Stimulated activated CD4-positive, alpha-beta T cell treated with anti-CD3 and anti-CD28 coated beads, Interleukin-4, amount 100 ng/mL, for 4 hours (primary cell): ENCODE data around the gene CACNA1H.
"Not testable (repeated sequence)": the region's sequence is repeated elsewhere in the genome, so short reads cannot be mapped to it uniquely, and the experiment has no call there.

ENCODE experiments used
- DNase-seq, 2 experiments: peaks; one replicate each; pipeline ENCODE4 v3.0.0-alpha.2; 2020

Gene CACNA1H

GRCh38 chr16:1194665-1195392, 41.9 kb downstream of the CACNA1H start:
- DNase-seq: peak in 1 of 2 experiments; percentile 36

- no peak for DNase-seq
These were observed 42.4 kb downstream of the CACNA1H start for GRCh38 chr16:1195393-1195666.

- DNase-seq: no peak
These were observed 43.6 kb downstream of the CACNA1H start for GRCh38 chr16:1196494-1196893.

GRCh38 chr16:1197237-1197866, 44.4 kb downstream of the CACNA1H start:
- DNase-seq: no peak

- DNase-seq: no peak
These were observed 45.3 kb downstream of the CACNA1H start for GRCh38 chr16:1198194-1198593.

GRCh38 chr16:1198671-1199346, 45.9 kb downstream of the CACNA1H start:
- DNase-seq: not testable (repeated sequence)

- DNase-seq: no peak
These were observed 46.6 kb downstream of the CACNA1H start for GRCh38 chr16:1199347-1200013.

GRCh38 chr16:1200014-1200627, 47.2 kb downstream of the CACNA1H start:
- DNase-seq: no peak

GRCh38 chr16:1201444-1201843, 48.5 kb downstream of the CACNA1H start:
- no peak for DNase-seq

GRCh38 chr16:1202274-1202673, 49.4 kb downstream of the CACNA1H start:
- no peak for DNase-seq

- no peak for DNase-seq
These were observed 52.0 kb downstream of the CACNA1H start for GRCh38 chr16:1204933-1205332.

- no peak for DNase-seq
These were observed 53.4 kb downstream of the CACNA1H start for GRCh38 chr16:1206326-1206725.

- DNase-seq: no peak
These were observed 53.9 kb downstream of the CACNA1H start for GRCh38 chr16:1206786-1207185.

- DNase-seq: no peak
These were observed 55.4 kb downstream of the CACNA1H start for GRCh38 chr16:1208239-1208830.

- DNase-seq: no peak
These were observed 56.2 kb downstream of the CACNA1H start for GRCh38 chr16:1209081-1209480.

- no peak for DNase-seq
These were observed 57.6 kb downstream of the CACNA1H start for GRCh38 chr16:1210461-1210860.

GRCh38 chr16:1211451-1212268, 58.8 kb downstream of the CACNA1H start:
- DNase-seq: no peak

GRCh38 chr16:1212616-1213194, 59.8 kb downstream of the CACNA1H start:
- no peak for DNase-seq

GRCh38 chr16:1213231-1213630, 60.3 kb downstream of the CACNA1H start:
- DNase-seq: no peak

GRCh38 chr16:1213796-1214372, 61.0 kb downstream of the CACNA1H start:
- DNase-seq: no peak

- DNase-seq: no peak
These were observed 61.8 kb downstream of the CACNA1H start for GRCh38 chr16:1214719-1215118.
